Stimulated activated CD8-positive, alpha-beta memory T cell treated with anti-CD3 and anti-CD28 coated beads, Interleukin-7, amount 100 ng/mL, for 24 hours (primary cell): ENCODE measurements around the gene STAB1.

ENCODE experiments used
- DNase-seq: peaks from one replicate; pipeline ENCODE4 v3.0.0-alpha.2; 2020; ENCODE audit warnings: low read depth

Gene STAB1

DNA sequence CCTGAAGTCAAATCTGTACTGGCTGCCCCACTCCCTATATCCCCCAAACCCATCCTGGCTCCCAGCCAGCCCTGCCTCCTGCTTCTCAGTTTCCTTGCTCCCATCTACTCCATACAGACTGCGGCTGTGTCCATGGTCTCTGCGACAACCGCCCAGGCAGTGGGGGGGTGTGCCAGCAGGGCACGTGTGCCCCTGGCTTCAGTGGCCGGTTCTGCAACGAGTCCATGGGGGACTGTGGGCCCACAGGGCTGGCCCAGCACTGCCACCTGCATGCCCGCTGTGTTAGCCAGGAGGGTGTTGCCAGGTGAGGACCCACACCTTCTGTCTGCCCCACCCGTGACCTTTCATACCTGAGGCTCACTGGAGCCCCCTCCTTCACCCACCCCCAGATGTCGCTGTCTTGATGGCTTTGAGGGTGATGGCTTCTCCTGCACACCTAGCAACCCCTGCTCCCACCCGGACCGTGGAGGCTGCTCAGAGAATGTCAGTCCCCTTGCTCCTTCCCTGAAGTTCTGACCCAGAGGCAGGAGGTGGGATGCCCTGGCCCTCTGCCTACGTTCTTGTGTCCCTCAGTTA is 14.7 kb downstream of the STAB1 start:
- DNase-seq, result no peak

GRCh38 chr3:52511509-52511908 is 16.4 kb downstream of the STAB1 start:
- no peak for DNase-seq

DNA sequence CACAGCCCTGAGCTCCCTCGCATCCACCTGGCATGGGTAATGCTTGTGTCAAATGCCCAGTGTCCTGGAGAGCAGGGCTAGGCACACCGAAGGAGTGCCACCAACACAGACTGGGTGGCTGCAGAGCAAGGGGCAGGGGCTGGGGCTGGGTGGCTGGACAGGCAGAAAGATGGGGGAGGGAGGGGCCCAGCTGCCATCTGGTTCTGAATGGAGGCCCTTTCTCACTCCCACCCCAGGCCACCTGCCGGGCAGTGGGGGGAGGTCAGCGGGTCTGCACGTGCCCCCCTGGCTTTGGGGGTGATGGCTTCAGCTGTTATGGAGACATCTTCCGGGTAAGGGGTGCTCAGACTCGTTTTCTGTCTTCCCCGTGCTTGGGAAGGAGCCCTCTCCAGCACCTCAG is 17.0 kb downstream of the STAB1 start:
- DNase-seq, result no peak

GRCh38 chr3:52512727-52513126 is 17.6 kb downstream of the STAB1 start:
- no peak for DNase-seq

GRCh38 chr3:52513281-52513680 is 18.1 kb downstream of the STAB1 start:
- DNase-seq, result no peak

- DNase-seq, result no peak
Measured at GRCh38 chr3:52514576-52514975, 19.4 kb downstream of the STAB1 start.

- no peak for DNase-seq
Measured at GRCh38 chr3:52515192-52515591, 20.1 kb downstream of the STAB1 start.

DNA sequence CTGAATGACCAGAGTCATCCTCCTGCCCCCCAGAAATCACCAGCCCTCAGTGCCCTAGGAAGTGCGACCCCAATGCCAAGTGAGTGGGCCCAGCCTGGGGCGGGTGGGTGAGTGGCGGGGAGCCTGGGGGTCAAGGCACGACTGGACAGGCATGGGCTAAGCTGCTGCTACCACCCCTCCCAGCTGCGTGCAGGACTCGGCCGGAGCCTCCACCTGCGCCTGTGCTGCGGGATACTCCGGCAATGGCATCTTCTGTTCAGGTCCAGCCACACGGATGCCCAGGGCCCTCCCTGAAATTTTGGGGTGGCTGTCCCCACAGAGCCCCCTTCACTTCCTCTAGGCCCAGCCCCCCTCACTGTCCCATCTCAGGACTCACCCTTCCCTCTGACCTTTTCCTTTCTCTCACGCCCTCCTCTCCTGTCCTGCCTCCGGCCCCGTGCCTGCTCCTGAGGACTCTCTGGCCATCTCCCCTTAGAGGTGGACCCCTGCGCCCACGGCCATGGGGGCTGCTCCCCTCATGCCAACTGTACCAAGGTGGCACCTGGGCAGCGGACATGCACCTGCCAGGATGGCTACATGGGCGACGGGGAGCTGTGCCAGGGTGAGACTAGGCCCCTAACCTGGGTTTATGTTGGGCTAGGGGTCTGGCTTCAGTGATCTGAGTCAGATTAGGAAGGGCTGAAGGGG is 21.5 kb downstream of the STAB1 start:
- DNase-seq, result no peak

- DNase-seq, result no peak
Measured at GRCh38 chr3:52517796-52518722, 22.9 kb downstream of the STAB1 start.

GRCh38 chr3:52518723-52519444 is 23.7 kb downstream of the STAB1 start:
- DNase-seq, result no peak

DNA sequence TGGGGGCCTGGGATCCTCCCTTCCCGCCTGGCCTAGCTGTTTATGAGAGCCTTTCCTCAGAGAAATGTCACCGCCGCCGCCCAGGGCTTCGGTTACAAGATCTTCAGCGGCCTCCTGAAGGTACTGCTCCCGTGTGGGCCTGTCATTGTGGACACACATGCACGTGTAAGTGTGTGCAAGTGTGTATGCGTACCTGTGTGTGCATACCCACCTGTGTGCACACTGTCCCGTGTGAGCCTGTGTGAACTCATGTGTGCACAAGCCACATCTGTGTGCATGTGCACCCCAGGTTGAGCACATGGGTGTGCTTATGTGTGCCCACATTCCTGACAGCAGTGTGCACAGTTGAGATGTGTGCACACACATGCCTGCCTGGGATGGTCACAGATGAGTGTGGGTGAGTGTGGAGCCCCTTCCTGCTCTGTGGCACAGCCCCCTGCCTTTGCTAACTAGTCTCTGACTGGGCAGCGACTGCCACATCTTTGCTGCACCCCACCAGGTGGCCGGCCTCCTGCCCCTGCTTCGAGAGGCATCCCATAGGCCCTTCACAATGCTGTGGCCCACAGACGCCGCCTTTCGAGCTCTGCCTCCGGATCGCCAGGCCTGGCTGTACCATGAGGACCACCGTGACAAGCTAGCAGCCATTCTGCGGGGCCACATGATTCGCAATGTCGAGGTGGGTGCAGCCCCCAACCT is 24.5 kb downstream of the STAB1 start:
- no peak for DNase-seq

DNA sequence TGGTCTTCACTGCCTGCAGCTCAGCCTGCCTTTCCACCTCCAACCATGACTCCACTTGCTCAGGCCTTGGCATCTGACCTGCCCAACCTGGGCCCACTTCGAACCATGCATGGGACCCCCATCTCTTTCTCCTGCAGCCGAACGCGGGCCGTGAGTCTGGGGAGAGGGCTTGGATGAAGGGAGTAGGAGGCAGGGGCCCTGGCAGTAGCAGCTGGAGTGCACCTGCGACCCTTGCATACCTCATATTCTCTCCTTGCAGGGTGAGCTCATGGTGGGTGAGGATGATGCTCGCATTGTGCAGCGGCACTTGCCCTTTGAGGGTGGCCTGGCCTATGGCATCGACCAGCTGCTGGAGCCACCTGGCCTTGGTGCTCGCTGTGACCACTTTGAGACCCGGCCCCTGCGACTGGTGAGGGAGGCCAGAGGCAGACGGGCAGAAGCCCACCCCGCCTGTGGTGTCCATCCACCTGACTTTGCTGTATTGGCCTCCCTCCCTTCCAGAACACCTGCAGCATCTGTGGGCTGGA is 25.1 kb downstream of the STAB1 start:
- DNase-seq, result no peak

- no peak for DNase-seq
Measured at GRCh38 chr3:52520716-52521487, 25.8 kb downstream of the STAB1 start.

- no peak for DNase-seq
Measured at GRCh38 chr3:52521488-52521824, 26.3 kb downstream of the STAB1 start.

DNA sequence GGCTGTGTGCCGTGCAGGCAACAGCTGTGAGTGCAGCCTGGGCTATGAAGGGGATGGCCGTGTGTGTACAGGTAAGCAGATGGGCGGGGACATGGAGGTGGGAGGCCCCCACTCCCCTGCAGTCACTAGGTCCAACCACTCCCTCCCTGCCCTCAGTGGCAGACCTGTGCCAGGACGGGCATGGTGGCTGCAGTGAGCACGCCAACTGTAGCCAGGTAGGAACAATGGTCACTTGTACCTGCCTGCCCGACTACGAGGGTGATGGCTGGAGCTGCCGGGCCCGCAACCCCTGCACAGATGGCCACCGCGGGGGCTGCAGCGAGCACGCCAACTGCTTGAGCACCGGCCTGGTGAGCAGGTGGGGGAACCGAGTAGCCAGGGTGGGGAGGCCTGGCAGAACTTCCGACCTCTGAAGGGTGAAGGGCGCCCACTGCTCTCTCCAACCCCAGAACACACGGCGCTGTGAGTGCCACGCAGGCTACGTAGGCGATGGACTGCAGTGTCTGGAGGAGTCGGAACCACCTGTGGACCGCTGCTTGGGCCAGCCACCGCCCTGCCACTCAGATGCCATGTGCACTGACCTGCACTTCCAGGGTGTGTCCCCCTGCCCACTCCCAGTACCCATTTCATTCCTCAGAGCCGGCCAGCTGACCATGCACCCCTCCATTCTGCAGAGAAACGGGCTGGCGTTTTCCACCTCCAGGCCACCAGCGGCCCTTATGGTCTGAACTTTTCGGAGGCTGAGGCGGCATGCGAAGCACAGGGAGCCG is 26.9 kb downstream of the STAB1 start:
- DNase-seq, result no peak

DNA sequence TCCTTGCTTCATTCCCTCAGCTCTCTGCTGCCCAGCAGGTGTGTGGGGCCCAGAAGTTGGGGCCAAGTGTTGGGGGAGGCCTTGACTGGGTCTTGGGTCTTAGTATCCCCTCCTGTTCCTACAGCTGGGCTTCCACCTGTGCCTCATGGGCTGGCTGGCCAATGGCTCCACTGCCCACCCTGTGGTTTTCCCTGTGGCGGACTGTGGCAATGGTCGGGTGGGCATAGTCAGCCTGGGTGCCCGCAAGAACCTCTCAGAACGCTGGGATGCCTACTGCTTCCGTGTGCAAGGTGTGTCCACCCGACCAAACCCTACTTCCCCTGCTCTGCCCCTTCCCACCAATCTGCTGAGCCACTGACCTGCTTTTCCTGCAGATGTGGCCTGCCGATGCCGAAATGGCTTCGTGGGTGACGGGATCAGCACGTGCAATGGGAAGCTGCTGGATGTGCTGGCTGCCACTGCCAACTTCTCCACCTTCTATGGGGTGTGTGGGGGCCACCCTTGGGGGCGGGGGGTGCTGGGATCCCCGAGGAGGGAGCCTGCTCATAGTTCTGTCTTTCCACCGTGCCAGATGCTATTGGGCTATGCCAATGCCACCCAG is 27.6 kb downstream of the STAB1 start:
- DNase-seq, result no peak

DNA sequence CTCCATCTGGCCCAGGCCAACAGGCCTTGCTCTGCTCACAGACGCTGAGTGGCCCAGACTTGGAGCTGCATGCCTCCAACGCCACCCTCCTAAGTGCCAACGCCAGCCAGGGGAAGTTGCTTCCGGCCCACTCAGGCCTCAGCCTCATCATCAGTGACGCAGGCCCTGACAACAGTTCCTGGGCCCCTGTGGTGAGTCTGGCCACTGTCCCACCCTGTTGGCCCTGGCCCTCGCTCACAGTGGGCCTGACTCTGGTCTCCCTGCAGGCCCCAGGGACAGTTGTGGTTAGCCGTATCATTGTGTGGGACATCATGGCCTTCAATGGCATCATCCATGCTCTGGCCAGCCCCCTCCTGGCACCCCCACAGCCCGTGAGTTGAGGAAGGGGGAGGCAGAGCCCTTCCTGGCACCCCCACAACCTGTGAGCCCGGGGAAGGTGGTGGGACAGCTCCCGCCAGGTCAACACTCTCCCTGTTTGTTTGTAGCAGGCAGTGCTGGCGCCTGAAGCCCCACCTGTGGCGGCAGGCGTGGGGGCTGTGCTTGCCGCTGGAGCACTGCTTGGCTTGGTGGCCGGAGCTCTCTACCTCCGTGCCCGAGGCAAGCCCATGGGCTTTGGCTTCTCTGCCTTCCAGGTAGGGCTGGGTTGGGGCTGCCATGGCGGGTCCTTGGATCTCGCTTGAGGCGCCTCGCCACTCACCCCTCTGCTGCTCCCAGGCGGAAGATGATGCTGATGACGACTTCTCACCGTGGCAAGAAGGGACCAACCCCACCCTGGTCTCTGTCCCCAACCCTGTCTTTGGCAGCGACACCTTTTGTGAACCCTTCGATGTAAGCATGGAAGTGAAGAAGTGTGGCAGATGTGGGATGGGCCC is 28.5 kb downstream of the STAB1 start:
- no peak for DNase-seq

DNA sequence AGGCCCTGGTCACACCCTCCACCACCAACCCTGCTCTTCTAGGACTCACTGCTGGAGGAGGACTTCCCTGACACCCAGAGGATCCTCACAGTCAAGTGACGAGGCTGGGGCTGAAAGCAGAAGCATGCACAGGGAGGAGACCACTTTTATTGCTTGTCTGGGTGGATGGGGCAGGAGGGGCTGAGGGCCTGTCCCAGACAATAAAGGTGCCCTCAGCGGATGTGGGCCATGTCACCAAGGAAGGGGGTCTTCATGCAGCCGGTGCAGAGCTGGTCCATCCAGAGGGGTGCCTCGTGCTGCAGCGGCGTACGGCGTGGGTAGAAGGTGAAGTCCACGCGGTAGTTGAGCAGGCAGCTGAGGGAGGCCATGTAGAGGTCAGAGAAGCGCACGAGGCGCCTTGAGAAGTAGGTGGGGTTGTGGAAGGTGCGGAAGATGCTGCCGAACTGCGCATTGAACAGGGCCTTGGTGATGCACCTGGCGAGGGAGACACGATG is 29.2 kb downstream of the STAB1 start:
- no peak for DNase-seq
